ENCODE data around the gene OPA3.
A peak's percentile ranks its signal among the peaks of the same experiment; 100 is the strongest.

DNA sequence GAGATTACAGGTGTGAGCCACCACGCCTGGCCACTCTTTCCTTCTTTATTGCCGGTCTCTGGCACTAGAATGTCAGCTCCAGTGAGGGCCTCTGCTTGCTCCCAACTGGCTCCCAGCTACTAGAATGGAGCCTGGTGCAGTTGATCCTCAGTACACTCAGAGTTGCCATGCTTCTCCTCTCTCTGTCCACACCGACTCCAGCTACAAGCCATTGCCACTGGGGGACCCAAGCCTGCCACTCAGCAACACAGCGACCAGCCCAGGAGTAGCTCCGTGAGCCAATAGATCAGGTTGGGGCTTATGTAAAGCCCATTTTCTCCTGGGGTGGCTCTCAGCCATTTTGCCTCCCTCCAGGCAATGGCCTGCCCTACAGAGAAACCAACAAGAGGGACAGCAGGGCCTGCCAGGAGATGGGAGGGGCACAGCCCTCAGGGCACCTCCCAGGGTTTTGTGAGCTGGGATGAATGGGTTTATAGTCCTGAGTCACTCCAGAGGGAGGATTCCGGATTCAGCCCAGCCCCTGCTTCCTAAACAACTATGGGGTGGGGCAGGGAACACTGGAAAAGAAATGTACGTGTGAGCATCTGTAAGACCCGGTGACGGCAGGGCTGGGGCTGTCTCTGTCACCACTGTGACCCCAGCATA is 36.5 kb downstream of the OPA3 start:
- TF ChIP-seq POLR2AphosphoS5 (IDR thresholded peaks at IDR 0.05) (peak; percentile 65), CTCF (IDR thresholded peaks at IDR 0.05) (no peak)
